Sigmoid colon (tissue), 7 donors: ENCODE measurements around the gene DCC. TPM values are rescaled to one million over a fixed set of nuclear protein-coding genes. Genes with fewer than 3 reads are reported as not detected.

Experiments used
- DNase-seq: peaks from one replicate; pipeline ENCODE4 v3.0.0-alpha.2; 2019
- H3K27ac ChIP-seq, 4 donors: fragments of 200-600 bp; sonication (generic); one replicate each; pipeline ENCODE4 v1.5.1; 2016 to 2019; ENCODE audit warnings: mild to moderate bottlenecking in 1 of 4
- H3K27me3 ChIP-seq, 3 donors: fragments of 200-600 bp; sonication (generic); one replicate each; pipeline ENCODE4 v1.5.1; 2019; ENCODE audit warnings: mild to moderate bottlenecking in 1 of 3
- H3K36me3 ChIP-seq, 4 donors: fragments of 200-600 bp; sonication (generic); one replicate each; pipeline ENCODE4 v1.5.1; 2016 to 2019
- H3K4me1 ChIP-seq, 4 donors: fragments of 200-600 bp; sonication (generic); one replicate each; pipeline ENCODE4 v1.5.1; 2017 to 2019
- H3K4me3 ChIP-seq, 4 donors: fragments of 200-600 bp; sonication (generic); one replicate each; pipeline ENCODE4 v1.5.1; 2017 to 2019; ENCODE audit warnings: mild to moderate bottlenecking in 2 of 4, moderate library complexity in 1 of 4
- H3K9me3 ChIP-seq, 4 donors: fragments of 200-600 bp in 3 of 4; sonication (generic) in 3 of 4; one replicate each; pipeline versions ENCODE4 v1.5.1 to v1.6.1; 2013 to 2019
- EP300 ChIP-seq, 4 donors: sonication (generic); formaldehyde crosslinking; IDR thresholded peaks; one replicate each; pipeline ENCODE4 v1.6.1; 2017; ENCODE audit warnings: antibody characterized with exemption in 4 of 4
- POLR2A ChIP-seq, 2 donors: fragments of 450-650 bp; IDR thresholded peaks; one replicate each; pipeline ENCODE4 v1.6.1; 2016; ENCODE audit warnings: antibody characterized with exemption in 2 of 2, mild to moderate bottlenecking in 2 of 2, moderate library complexity in 2 of 2
- POLR2AphosphoS5 ChIP-seq, 4 donors: sonication (generic); formaldehyde crosslinking; IDR thresholded peaks; one replicate each; pipeline ENCODE4 v1.6.1; 2017; ENCODE audit warnings: antibody characterized with exemption in 4 of 4
- WGBS, 2 donors: extraction: QIAGEN DNeasy Blood & Tissue Kit; methylation state at CpG; one replicate each; pipeline ENCODE4 v1.1.7; 2013; 5-methylcytosine and 5-hydroxymethylcytosine counted together
- intact Hi-C: fragments of 100-400 bp; cut with DNase I; formaldehyde crosslinking; loops from one replicate; pipeline ENCODE4 v1.15.1; 2023
- polyA plus RNA-seq, 3 donors: library from polyadenylated mRNA; stranded (reverse); fragments of 200-250 nt; gene quantifications; one replicate each; pipeline ENCODE4 v1.2.3, GENCODE V29; 2013
- total RNA-seq, 4 donors: library from RNA; depleted of rRNA; stranded (reverse); fragments of >200 nt; gene quantifications; one replicate each; pipeline ENCODE4 v1.1.0, GENCODE V29; 2016
- TF ChIP-seq, protein P1 (sequence below), 4 experiments: fragments of 450-650 bp in 3 of 4; fragments of 200-600 bp in 1 of 4; IDR thresholded peaks; one replicate each; pipeline ENCODE4 v1.5.1; 2016 to 2019; ENCODE audit warnings: antibody characterized with exemption in 4 of 4, mild to moderate bottlenecking in 3 of 4, moderate library complexity in 2 of 4
- donor health status: healthy with polysubstance abuse.
- donor health status: Bipolar disorder and iron deficiency.
- donor health status: healthy.

DCC gene
- total and polyA plus RNA-seq, 7 donors = 0.04 to 0.83 (median 0.36) TPM; not detected in 2

GRCh38 chr18:52481116-52481515, 141.1 kb downstream of the DCC start:
- no peak overlapping the region for H3K27ac ChIP-seq
- TF ChIP-seq, protein P1, sequence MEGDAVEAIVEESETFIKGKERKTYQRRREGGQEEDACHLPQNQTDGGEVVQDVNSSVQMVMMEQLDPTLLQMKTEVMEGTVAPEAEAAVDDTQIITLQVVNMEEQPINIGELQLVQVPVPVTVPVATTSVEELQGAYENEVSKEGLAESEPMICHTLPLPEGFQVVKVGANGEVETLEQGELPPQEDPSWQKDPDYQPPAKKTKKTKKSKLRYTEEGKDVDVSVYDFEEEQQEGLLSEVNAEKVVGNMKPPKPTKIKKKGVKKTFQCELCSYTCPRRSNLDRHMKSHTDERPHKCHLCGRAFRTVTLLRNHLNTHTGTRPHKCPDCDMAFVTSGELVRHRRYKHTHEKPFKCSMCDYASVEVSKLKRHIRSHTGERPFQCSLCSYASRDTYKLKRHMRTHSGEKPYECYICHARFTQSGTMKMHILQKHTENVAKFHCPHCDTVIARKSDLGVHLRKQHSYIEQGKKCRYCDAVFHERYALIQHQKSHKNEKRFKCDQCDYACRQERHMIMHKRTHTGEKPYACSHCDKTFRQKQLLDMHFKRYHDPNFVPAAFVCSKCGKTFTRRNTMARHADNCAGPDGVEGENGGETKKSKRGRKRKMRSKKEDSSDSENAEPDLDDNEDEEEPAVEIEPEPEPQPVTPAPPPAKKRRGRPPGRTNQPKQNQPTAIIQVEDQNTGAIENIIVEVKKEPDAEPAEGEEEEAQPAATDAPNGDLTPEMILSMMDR (IDR thresholded peaks at IDR 0.05) = no peak
- TF ChIP-seq POLR2A (IDR thresholded peaks at IDR 0.05) (no peak), POLR2AphosphoS5 (IDR thresholded peaks at IDR 0.05) (no peak), EP300 (IDR thresholded peaks at IDR 0.05) (no peak)
- no peak overlapping the region for H3K4me3 ChIP-seq
- WGBS, 2 donors = 23 to 74% methylated on average over 6 of the region's 6 CpGs
- no peaks in the 10 kb centered on the region for H3K9me3 ChIP-seq
- H3K36me3 ChIP-seq = no peaks in the 10 kb centered on the region
- no peaks in the 10 kb centered on the region for H3K4me1 ChIP-seq
- intact Hi-C loops = no loop called here
- no peak for DNase-seq
- H3K27me3 ChIP-seq = no peaks in the 10 kb centered on the region

GRCh38 chr18:52484977-52485376, 145.0 kb downstream of the DCC start:
- no peak overlapping the region for H3K4me3 ChIP-seq
- H3K9me3 ChIP-seq = no peaks in the 10 kb centered on the region
- no peak overlapping the region for H3K27ac ChIP-seq
- no peak for TF ChIP-seq POLR2A (IDR thresholded peaks at IDR 0.05)
- DNase-seq = no peak
- no peaks in the 10 kb centered on the region for H3K4me1 ChIP-seq
- H3K27me3 ChIP-seq = no peaks in the 10 kb centered on the region
- no peaks in the 10 kb centered on the region for H3K36me3 ChIP-seq
- 65 to 67% methylated on average over 2 of the region's 2 CpGs for WGBS, 2 donors
- intact Hi-C loops = no loop called here

- no peak for DNase-seq
- WGBS, 2 donors = 90 to 95% methylated on average over 6 of the region's 6 CpGs
- TF ChIP-seq POLR2AphosphoS5 (IDR thresholded peaks at IDR 0.05) (no peak), POLR2A (IDR thresholded peaks at IDR 0.05) (no peak), EP300 (IDR thresholded peaks at IDR 0.05) (no peak)
- TF ChIP-seq, protein P1 (IDR thresholded peaks at IDR 0.05) = no peak
- H3K9me3 ChIP-seq = no peaks in the 10 kb centered on the region
- H3K4me1 ChIP-seq = no peaks in the 10 kb centered on the region
- H3K27ac ChIP-seq = no peak overlapping the region
- intact Hi-C loops = no loop called here
- no peaks in the 10 kb centered on the region for H3K36me3 ChIP-seq
- H3K4me3 ChIP-seq = no peak overlapping the region
- peaks cover 0 to 6% (median 0%) of the 10 kb centered on the region in 3 donors for H3K27me3 ChIP-seq
Measured at GRCh38 chr18:52486052-52486451, 146.1 kb downstream of the DCC start.

DNA sequence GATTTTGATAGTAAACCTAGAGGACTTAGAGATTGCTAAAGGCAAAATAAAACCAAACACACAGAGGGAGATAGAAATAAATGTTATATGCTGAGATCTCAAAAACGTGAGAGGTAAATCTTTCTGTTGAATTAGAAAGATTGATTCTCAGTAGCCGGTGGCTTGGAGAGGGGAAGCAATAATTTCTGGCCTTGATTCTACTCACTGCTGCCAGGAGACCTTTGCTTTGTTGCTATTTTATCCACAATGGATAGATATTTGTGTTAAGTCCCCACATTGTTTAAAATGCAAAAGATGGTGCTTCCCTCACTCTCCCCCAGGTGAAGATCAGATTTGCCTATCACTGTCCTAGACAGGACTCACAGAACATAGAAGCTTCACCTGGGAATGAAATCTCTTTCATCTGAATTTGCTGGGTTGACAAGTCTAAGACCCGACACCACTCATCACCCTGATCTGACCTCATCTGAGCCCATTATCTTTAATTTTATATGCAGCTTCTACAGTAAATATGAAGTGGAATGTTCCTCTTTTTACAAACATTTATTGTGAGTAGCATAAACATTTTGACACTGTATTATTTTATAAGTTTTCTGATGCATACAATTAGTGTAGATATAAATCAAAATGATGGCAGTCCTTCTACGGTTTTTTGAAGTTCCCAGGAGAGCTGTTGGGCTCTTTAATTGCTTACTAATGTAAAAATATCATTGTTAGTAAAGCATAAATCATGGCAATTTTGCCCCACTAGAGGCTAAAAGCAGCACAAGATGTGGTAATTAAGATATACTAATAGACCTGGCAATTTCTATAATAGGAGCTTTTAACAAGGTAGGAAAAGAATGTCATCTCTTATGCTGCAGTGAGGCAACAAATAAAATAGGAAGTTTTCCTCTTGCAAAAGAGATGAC, 149.7 kb downstream of the DCC start:
- intact Hi-C loops = no loop called here
- TF ChIP-seq POLR2A (IDR thresholded peaks at IDR 0.05) = no peak
- TF ChIP-seq, protein P1 (IDR thresholded peaks at IDR 0.05) = no peak
- TF ChIP-seq EP300 (IDR thresholded peaks at IDR 0.05) = no peak
- no peak for TF ChIP-seq POLR2AphosphoS5 (IDR thresholded peaks at IDR 0.05)
- Histone ChIP-seq H3K27me3 (peaks cover 0 to 6% (median 0%) of the 10 kb centered on the region in 3 donors), H3K27ac (no peak overlapping the region), H3K36me3 (no peaks in the 10 kb centered on the region), H3K4me3 (no peak overlapping the region), H3K4me1 (no peaks in the 10 kb centered on the region), H3K9me3 (peaks cover 0 to 3% (median 0%) of the 10 kb centered on the region in 4 donors)
- WGBS, 2 donors = 46 to 56% methylated on average over 4 of the region's 4 CpGs
- no peak for DNase-seq

GRCh38 chr18:52496426-52496825, 156.4 kb downstream of the DCC start:
- no peak for TF ChIP-seq POLR2AphosphoS5 (IDR thresholded peaks at IDR 0.05)
- no peak for TF ChIP-seq EP300 (IDR thresholded peaks at IDR 0.05)
- TF ChIP-seq, protein P1 (IDR thresholded peaks at IDR 0.05) = no peak
- no peak for TF ChIP-seq POLR2A (IDR thresholded peaks at IDR 0.05)
- H3K36me3 ChIP-seq = no peaks in the 10 kb centered on the region

More at GRCh38 chr18:52496426-52496825, 156.4 kb downstream of the DCC start:
- no peak overlapping the region for H3K27ac ChIP-seq
- no peaks in the 10 kb centered on the region for H3K27me3 ChIP-seq
- intact Hi-C loops = no loop called here
- peaks cover 0 to 5% (median 0%) of the 10 kb centered on the region in 4 donors for H3K9me3 ChIP-seq
- H3K4me1 ChIP-seq = no peaks in the 10 kb centered on the region
- no peak overlapping the region for H3K4me3 ChIP-seq
- DNase-seq = no peak
